ENCODE results near the gene SLC5A2. TPM values are rescaled to one million over a fixed set of nuclear protein-coding genes. Genes with fewer than 3 reads are reported as not detected.

SLC5A2 gene
- total RNA-seq, 4 donors from 2014 or later: 0.33 TPM; not detected in 3

DNA sequence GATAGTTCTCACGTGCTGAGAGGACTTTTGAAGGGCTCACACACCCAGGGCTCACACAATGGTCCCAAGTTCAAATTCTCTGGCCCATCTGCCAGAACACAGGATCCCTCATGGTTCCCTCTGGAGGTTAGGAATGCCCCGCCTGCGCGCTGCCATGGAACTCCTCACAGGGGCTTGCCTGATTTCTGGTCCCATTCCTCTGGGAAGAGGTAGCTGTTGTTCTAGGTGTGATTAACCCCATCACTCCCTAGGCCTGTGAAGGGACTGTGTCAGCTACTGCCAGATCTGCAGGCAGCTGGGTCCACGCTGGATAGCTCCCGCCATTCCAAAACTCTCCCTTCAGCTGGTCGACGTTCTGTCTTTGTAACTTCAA is 25.9 kb upstream of the SLC5A2 start:
- no peak overlapping the region for H3K4me3 ChIP-seq (replicated peaks in 1 of 3)
- no peaks in the 10 kb centered on the region for H3K27me3 ChIP-seq
- peaks cover 49 to 64% of the 10 kb centered on the region in 2 donors for H3K4me1 ChIP-seq
- no peak for DNase-seq
- peaks cover 0 to 3% of the 10 kb centered on the region in 2 donors for H3K36me3 ChIP-seq
- H3K27ac ChIP-seq: no peak overlapping the region
- TF ChIP-seq POLR2A (IDR thresholded peaks at IDR 0.05): no peak
- TF ChIP-seq, protein P1, sequence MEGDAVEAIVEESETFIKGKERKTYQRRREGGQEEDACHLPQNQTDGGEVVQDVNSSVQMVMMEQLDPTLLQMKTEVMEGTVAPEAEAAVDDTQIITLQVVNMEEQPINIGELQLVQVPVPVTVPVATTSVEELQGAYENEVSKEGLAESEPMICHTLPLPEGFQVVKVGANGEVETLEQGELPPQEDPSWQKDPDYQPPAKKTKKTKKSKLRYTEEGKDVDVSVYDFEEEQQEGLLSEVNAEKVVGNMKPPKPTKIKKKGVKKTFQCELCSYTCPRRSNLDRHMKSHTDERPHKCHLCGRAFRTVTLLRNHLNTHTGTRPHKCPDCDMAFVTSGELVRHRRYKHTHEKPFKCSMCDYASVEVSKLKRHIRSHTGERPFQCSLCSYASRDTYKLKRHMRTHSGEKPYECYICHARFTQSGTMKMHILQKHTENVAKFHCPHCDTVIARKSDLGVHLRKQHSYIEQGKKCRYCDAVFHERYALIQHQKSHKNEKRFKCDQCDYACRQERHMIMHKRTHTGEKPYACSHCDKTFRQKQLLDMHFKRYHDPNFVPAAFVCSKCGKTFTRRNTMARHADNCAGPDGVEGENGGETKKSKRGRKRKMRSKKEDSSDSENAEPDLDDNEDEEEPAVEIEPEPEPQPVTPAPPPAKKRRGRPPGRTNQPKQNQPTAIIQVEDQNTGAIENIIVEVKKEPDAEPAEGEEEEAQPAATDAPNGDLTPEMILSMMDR (IDR thresholded peaks at IDR 0.05): no peak
- WGBS, 2 donors: 75 to 80% methylated on average over 6 to 8 of the region's 8 CpGs
- intact Hi-C loops (cut with DNase I): no loop called here
- no peaks in the 10 kb centered on the region for H3K9me3 ChIP-seq

DNA sequence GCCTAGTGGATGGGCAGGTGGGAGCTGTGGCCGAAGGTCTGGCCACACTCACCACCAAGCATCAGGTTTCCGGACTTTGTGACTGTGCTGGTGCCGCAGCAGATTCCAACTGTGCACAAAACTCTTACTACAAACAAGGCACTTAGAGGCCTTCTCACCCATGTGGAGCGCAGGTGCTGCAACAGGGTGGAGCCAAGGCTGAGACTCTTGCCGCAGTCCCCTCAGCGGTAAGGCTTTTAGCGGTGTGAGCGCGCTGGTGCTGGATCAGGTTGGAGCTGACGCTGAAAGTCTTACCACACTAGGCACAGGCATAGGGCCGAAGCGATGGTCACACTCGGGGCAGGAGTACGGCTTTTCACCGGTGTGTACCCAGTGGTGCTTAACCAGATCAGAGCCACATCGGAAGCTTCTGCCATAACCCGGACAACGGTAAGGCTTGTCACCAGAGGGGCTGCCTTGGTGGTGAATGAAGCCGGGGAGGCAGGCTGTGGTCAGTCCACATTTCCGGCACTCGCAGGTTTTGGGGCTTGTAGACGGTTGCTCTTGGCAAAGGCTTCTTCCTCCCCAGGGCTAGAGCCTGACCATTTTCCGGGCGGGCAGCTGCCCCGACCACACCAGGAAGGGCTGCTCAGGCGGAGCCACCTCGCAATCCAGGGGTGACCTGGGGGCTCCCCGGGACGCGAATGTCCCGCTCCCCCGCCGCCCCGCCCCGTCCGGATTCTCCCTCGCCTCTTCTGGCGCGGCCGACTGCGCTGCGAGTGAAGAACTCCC is 24.7 kb upstream of the SLC5A2 start:
- peaks cover 38 to 51% of the 10 kb centered on the region in 2 donors for H3K4me1 ChIP-seq
- H3K27me3 ChIP-seq: no peaks in the 10 kb centered on the region
- intact Hi-C loops (cut with DNase I): no loop called here
- DNase-seq: peak; percentile 82
- TF ChIP-seq POLR2A (IDR thresholded peaks at IDR 0.05): peak in 1 of 2 donors; percentile 78
- TF ChIP-seq, protein P1 (IDR thresholded peaks at IDR 0.05): peak in 1 of 6 experiments; percentile 11
- no peaks in the 10 kb centered on the region for H3K9me3 ChIP-seq
- peak overlapping the region; percentile 96 to 100 (median 98) for H3K27ac ChIP-seq
- H3K36me3 ChIP-seq: peaks cover 4 to 14% of the 10 kb centered on the region in 2 donors
- peak overlapping the region; percentile 19 to 79 (median 66) for H3K4me3 ChIP-seq (replicated peaks in 1 of 3)
- whole genome bisulfite sequencing, 2 donors: 0 to 10% methylated on average over 2 to 18 of the region's 42 CpGs

DNA sequence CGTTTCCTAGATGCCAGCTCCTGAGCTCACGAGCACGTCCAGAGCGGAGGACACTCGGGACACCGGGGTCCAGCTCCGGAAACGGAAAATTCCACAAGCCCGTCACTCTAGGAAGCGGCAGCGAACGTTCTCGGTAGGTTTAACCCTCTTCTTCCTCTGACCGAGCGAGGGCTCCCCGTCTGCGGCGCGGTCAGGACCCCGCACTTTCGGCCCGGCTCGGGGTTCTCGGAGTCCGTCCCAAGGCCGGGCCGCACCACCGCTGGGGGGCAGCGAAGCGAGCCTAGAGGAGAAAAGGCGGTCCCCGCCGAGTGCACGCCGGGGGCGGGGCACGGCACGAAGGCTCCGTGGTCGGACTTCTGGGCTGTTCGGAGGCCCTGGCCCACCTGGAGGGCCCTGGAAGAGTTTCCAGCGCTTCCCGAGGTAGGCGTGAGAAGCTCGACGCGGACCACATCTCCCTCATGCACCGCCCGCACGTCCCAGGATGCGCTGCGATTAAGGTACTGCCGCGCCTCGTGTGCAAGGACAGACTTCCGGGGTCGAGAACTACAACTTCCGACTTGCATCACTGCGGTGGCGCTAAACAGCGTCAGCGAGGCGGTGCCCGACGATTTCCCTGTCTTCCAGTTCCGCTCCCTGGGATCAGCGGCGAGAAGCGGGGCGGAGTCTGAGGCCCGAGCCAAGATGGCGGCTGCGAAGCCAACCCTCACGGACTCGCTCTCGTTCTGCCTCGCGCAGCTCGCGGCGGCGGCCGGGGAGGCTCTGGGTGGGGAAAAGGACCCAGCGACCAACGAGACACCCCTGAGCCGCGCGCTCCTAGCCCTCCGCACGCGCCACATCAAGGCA is 23.9 kb upstream of the SLC5A2 start, which contains the start of gene ARMC5:
Gene ARMC5 (plus strand): TSS at position 658 of the 843 bp plus-strand sequence. CDS start 24 bp downstream, at position 682.
- Histone ChIP-seq H3K4me3 (replicated peaks in 1 of 3) (peak within 1 kb of the TSS; percentile 19 to 79 (median 66)), H3K36me3 (peaks cover 4 to 14% of the 10 kb centered on the region in 2 donors), H3K27ac (peak within 1 kb of the TSS; percentile 96 to 100 (median 98)), H3K4me1 (peaks cover 31 to 43% of the 10 kb centered on the region in 2 donors), H3K9me3 (no peaks in the 10 kb centered on the region), H3K27me3 (no peaks in the 10 kb centered on the region)
- 0% methylated on average over 18 to 25 of the region's 91 CpGs for WGBS, 2 donors
- TF ChIP-seq POLR2A (IDR thresholded peaks at IDR 0.05): peak in 1 of 2 donors; percentile 77
- TF ChIP-seq, protein P1 (IDR thresholded peaks at IDR 0.05): peak in 2 of 6 experiments; percentile 36 to 42
- intact Hi-C loops (cut with DNase I): no loop called here
- peak; percentile 98 to 99 for DNase-seq

- peak overlapping the region in 2 of 3 donors; percentile 66 to 79 for H3K4me3 ChIP-seq (replicated peaks in 1 of 3)
- peak in 1 of 2 donors; percentile 18 for TF ChIP-seq POLR2A (IDR thresholded peaks at IDR 0.05)
- TF ChIP-seq, protein P1 (IDR thresholded peaks at IDR 0.05): no peak
- 9 to 12% methylated on average over 15 to 22 of the region's 61 CpGs for WGBS, 2 donors
- peak overlapping the region; percentile 96 to 100 (median 98) for H3K27ac ChIP-seq
- peaks cover 26 to 36% of the 10 kb centered on the region in 2 donors for H3K4me1 ChIP-seq
- no peaks in the 10 kb centered on the region for H3K27me3 ChIP-seq
- DNase-seq: peak; percentile 100
- H3K9me3 ChIP-seq: no peaks in the 10 kb centered on the region
- intact Hi-C loops (cut with DNase I): loop anchor here (10.0 kb wide), 1 partner anchor 275 kb away; the partner anchor contains the start of gene FUS
- peaks cover 12 to 19% of the 10 kb centered on the region in 2 donors for H3K36me3 ChIP-seq
These were observed 23.0 kb upstream of the SLC5A2 start for GRCh38 chr16:31459687-31460581.

Measured in thyroid gland (tissue), 4 donors.